Tibial nerve (tissue), 4 donors: ENCODE data around the gene TMEM248. TPM values are rescaled to one million over a fixed set of nuclear protein-coding genes. Genes with fewer than 3 reads are reported as not detected.
"Not testable (repeated sequence)": the region's sequence is repeated elsewhere in the genome, so short reads cannot be mapped to it uniquely, and the experiment has no call there.

Experiments used
- DNase-seq, 2 donors: peaks; one replicate each; pipeline ENCODE4 v3.0.0-alpha.2; 2019; ENCODE audit warnings: low spot score in 2 of 2
- H3K27ac ChIP-seq, 4 donors: fragments of 200-600 bp; sonication (generic) in 3 of 4; one replicate each; pipeline ENCODE4 v1.5.1; 2017 to 2019; ENCODE audit warnings: mild to moderate bottlenecking in 1 of 4
- H3K27me3 ChIP-seq, 2 donors: fragments of 200-600 bp; sonication (generic) in 1 of 2; one replicate each; pipeline versions ENCODE4 v1.5.1 to v1.6.0; 2017 to 2019
- H3K36me3 ChIP-seq, 3 donors: fragments of 200-600 bp; sonication (generic); one replicate each; pipeline ENCODE4 v1.5.1; 2018 to 2019
- H3K4me1 ChIP-seq, 4 donors: fragments of 200-600 bp; sonication (generic) in 3 of 4; one replicate each; pipeline ENCODE4 v1.5.1; 2017 to 2019
- H3K4me3 ChIP-seq, 4 donors: fragments of 200-600 bp; sonication (generic) in 3 of 4; one replicate each; pipeline ENCODE4 v1.5.1; 2017 to 2019; ENCODE audit warnings: mild to moderate bottlenecking in 1 of 4, moderate library complexity in 1 of 4
- H3K9me3 ChIP-seq, 4 donors: fragments of 200-600 bp; sonication (generic) in 3 of 4; one replicate each; pipeline ENCODE4 v1.5.1; 2017 to 2019
- EP300 ChIP-seq, 2 donors: sonication (generic); formaldehyde crosslinking; IDR thresholded peaks; one replicate each; pipeline ENCODE4 v1.6.1; 2017; ENCODE audit warnings: antibody characterized with exemption in 2 of 2, mild to moderate bottlenecking in 1 of 2
- POLR2A ChIP-seq, 2 donors: fragments of 450-650 bp; IDR thresholded peaks; one replicate each; pipeline ENCODE4 v1.6.1; 2017; ENCODE audit warnings: antibody characterized with exemption in 2 of 2, mild to moderate bottlenecking in 2 of 2, moderate library complexity in 2 of 2
- WGBS, 2 donors: methylation state at CpG; one replicate each; pipeline ENCODE4 v1.1.5; 2018; 5-methylcytosine and 5-hydroxymethylcytosine counted together
- total RNA-seq, 4 donors: library from RNA; depleted of rRNA; stranded (reverse); fragments of >200 nt; gene quantifications; one replicate each; pipeline ENCODE4 v1.1.0, GENCODE V29; 2016
- TF ChIP-seq, protein P1 (sequence below), 5 experiments: fragments of 200-600 bp in 3 of 5; fragments of 450-650 bp in 2 of 5; sonication (generic) in 3 of 5; IDR thresholded peaks; one replicate each; pipeline ENCODE4 v1.5.1; 2016 to 2019; ENCODE audit warnings: antibody characterized with exemption in 5 of 5, mild to moderate bottlenecking in 3 of 5, moderate library complexity in 2 of 5

TMEM248 gene
- total RNA-seq, 4 donors from 2014 or later: 86.4 to 110 (median 94.9) TPM

DNA sequence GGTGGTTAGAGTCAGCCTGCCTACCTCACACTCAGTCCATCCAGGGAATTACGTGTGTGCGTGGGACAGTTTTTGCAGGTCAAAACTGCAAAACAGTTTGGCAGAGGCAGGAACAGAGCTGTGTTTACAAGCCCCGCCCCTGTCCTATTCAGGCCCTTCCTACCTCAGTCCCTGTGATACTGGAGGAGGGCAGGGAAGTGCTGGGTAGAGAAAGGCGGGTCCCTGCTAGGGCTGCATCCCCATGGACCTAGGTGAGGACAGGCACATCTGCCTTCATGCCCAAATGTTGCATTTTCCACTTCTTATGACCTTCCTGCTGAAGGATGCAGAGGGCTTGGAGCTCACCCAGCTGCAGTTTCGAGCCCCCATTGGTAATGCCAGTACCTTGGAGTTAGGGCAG, 49.3 kb downstream of the TMEM248 start:
- Histone ChIP-seq H3K36me3 (no peaks in the 10 kb centered on the region), H3K9me3 (peaks cover 0 to 3% (median 0%) of the 10 kb centered on the region in 4 donors), H3K4me3 (no peak overlapping the region), H3K27me3 (no peaks in the 10 kb centered on the region), H3K4me1 (no peaks in the 10 kb centered on the region), H3K27ac (no peak overlapping the region)
- TF ChIP-seq POLR2A (IDR thresholded peaks at IDR 0.05) (no peak), EP300 (IDR thresholded peaks at IDR 0.05) (no peak)
- TF ChIP-seq, protein P1, sequence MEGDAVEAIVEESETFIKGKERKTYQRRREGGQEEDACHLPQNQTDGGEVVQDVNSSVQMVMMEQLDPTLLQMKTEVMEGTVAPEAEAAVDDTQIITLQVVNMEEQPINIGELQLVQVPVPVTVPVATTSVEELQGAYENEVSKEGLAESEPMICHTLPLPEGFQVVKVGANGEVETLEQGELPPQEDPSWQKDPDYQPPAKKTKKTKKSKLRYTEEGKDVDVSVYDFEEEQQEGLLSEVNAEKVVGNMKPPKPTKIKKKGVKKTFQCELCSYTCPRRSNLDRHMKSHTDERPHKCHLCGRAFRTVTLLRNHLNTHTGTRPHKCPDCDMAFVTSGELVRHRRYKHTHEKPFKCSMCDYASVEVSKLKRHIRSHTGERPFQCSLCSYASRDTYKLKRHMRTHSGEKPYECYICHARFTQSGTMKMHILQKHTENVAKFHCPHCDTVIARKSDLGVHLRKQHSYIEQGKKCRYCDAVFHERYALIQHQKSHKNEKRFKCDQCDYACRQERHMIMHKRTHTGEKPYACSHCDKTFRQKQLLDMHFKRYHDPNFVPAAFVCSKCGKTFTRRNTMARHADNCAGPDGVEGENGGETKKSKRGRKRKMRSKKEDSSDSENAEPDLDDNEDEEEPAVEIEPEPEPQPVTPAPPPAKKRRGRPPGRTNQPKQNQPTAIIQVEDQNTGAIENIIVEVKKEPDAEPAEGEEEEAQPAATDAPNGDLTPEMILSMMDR (IDR thresholded peaks at IDR 0.05): no peak
- WGBS, 2 donors: 59 to 75% methylated on average over 4 to 5 of the region's 5 CpGs
- no peak for DNase-seq

DNA sequence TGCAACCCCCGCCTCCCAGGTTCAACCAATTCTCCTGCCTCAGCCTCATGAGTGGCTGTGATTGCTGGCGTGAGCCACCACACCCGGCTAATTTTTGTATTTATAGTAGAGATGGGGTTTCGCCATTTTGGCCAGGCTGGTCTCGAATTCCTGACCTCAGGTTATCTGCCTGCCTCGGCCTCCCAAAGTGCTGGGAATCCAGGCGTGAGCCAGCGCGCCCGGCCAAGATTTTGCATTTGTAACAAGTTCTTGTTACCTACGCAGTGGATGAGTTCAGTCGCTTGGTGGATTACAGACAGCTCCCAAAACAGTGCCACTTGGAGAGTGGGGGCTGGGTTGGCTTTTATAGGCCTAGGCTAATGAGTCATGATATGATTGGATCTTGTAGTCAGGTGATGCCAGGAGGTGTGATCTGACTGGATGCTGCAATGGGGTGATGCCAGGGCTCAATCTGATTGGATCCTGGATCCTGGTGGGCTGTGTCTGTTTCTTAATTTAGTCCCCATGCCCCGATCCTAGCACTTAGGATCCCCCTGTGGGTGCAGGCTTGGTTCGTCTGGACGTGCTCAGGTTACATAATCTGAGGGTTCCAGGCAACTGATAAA, 54.1 kb downstream of the TMEM248 start:
- Histone ChIP-seq H3K27me3 (no peaks in the 10 kb centered on the region), H3K36me3 (no peaks in the 10 kb centered on the region), H3K4me3 (no peak overlapping the region), H3K9me3 (peaks cover 0 to 6% (median 0%) of the 10 kb centered on the region in 4 donors), H3K27ac (no peak overlapping the region), H3K4me1 (no peaks in the 10 kb centered on the region)
- DNase-seq: no peak
- TF ChIP-seq POLR2A (IDR thresholded peaks at IDR 0.05) (no peak), EP300 (IDR thresholded peaks at IDR 0.05) (no peak)
- TF ChIP-seq, protein P1 (IDR thresholded peaks at IDR 0.05): no peak
- 86 to 89% methylated on average over 15 of the region's 15 CpGs for WGBS, 2 donors

- peaks cover 0 to 14% (median 0%) of the 10 kb centered on the region in 4 donors for H3K9me3 ChIP-seq
- not testable (repeated sequence) for H3K4me3 ChIP-seq, H3K4me1 ChIP-seq, H3K36me3 ChIP-seq, H3K27me3 ChIP-seq, DNase-seq, H3K27ac ChIP-seq
- 88 to 90% methylated on average over 3 to 5 of the region's 5 CpGs for WGBS, 2 donors
Observed at GRCh38 chr7:66978312-66978711, 57.3 kb downstream of the TMEM248 start.

GRCh38 chr7:66979013-66979412, 58.0 kb downstream of the TMEM248 start:
- H3K9me3 ChIP-seq: peaks cover 0 to 14% (median 0%) of the 10 kb centered on the region in 4 donors
- H3K27me3 ChIP-seq, H3K4me3 ChIP-seq, H3K36me3 ChIP-seq, H3K4me1 ChIP-seq, H3K27ac ChIP-seq, DNase-seq: not testable (repeated sequence)
- 89 to 94% methylated on average over 2 of the region's 2 CpGs for WGBS, 2 donors

DNA sequence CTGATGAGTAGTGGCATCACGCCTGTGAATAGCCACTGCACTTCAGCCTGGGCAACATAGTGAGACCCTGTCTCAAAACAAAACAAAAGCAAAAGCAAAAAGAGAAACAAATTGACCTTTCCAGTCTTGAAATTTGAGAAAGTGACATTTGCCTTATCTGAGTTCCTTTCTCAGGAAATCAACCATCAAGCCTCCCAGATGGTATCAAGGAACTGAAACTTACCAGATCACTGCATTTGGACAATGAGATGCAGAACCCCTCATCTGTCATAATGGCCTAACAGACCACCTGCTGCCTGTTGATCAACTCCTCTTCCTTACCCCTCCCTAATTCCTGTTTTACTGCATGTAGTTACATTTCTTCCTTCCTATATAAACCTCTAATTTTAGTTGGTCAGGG, 59.3 kb downstream of the TMEM248 start:
- H3K27ac ChIP-seq, DNase-seq, H3K36me3 ChIP-seq, H3K4me1 ChIP-seq, H3K4me3 ChIP-seq, H3K27me3 ChIP-seq: not testable (repeated sequence)
- peaks cover 0 to 14% (median 0%) of the 10 kb centered on the region in 4 donors for H3K9me3 ChIP-seq
- 90 to 94% methylated on average over 1 of the region's 1 CpG for WGBS, 2 donors

DNA sequence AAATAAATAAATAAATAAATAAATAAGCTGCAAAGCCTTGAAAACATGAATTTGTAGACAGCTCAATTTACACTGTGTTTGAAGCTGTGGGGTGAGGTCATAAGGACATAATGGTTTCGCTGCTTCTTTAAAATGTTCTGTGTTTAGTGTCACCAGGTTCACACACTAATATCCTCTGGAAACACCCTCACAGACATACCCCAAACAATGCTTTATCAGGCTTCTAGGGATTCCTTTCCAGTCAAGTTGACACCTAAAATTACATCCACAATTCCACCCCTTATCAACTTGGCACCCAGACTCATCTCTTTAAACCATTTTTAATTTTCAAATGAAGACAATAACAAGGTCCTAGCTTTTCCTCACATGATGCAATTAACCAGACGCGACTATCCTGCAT, 68.5 kb downstream of the TMEM248 start:
- peaks cover 2 to 79% (median 17%) of the 10 kb centered on the region in 3 donors for H3K36me3 ChIP-seq
- 86 to 98% methylated on average over 1 of the region's 3 CpGs for WGBS, 2 donors
- H3K9me3 ChIP-seq, H3K27me3 ChIP-seq, H3K27ac ChIP-seq, DNase-seq, H3K4me3 ChIP-seq: not testable (repeated sequence)
- H3K4me1 ChIP-seq: peaks cover 4 to 26% (median 8%) of the 10 kb centered on the region in 4 donors

GRCh38 chr7:66994051-66994450, 73.0 kb downstream of the TMEM248 start:
- not testable (repeated sequence) for DNase-seq, H3K27me3 ChIP-seq, H3K9me3 ChIP-seq
- WGBS, 2 donors: 39 to 61% methylated on average over 5 of the region's 5 CpGs
- H3K36me3 ChIP-seq: peaks cover 2 to 48% (median 15%) of the 10 kb centered on the region in 3 donors
- peaks cover 4 to 36% (median 14%) of the 10 kb centered on the region in 4 donors for H3K4me1 ChIP-seq
- H3K4me3 ChIP-seq: peak overlapping the region; percentile 54 to 92 (median 80)
- H3K27ac ChIP-seq: peak overlapping the region; percentile 92 to 99 (median 98)

- DNase-seq: peak; percentile 28 to 53
- Histone ChIP-seq H3K4me1 (peaks cover 4 to 36% (median 14%) of the 10 kb centered on the region in 4 donors), H3K27ac (peak overlapping the region; percentile 92 to 99 (median 98)), H3K4me3 (peak overlapping the region; percentile 54 to 92 (median 80)), H3K36me3 (peaks cover 2 to 48% (median 12%) of the 10 kb centered on the region in 3 donors)
- TF ChIP-seq, protein P1 (IDR thresholded peaks at IDR 0.05): peak in 4 of 5 experiments; percentile 29 to 54 (median 34)
- TF ChIP-seq EP300 (IDR thresholded peaks at IDR 0.05) (peak in 1 of 2 donors; percentile 74), POLR2A (IDR thresholded peaks at IDR 0.05) (peak; percentile 18 to 33)
- WGBS, 2 donors: 1 to 3% methylated on average over 9 of the region's 9 CpGs
- H3K27me3 ChIP-seq, H3K9me3 ChIP-seq: not testable (repeated sequence)
Observed at GRCh38 chr7:66994691-66995049, 73.6 kb downstream of the TMEM248 start.
